Vagina (tissue), 2 donors: ENCODE results near the gene FBLN7. TPM values are rescaled to one million over a fixed set of nuclear protein-coding genes. Genes with fewer than 3 reads are reported as not detected.

Experiments used
- DNase-seq, 2 donors: peaks; one replicate each; pipeline ENCODE4 v3.0.0-alpha.2; 2017; ENCODE audit errors: extremely low spot score in 2 of 2
- H3K27ac ChIP-seq: fragments of 200-600 bp; sonication (generic); one replicate; pipeline ENCODE4 v1.5.1; 2019
- H3K27me3 ChIP-seq: fragments of 200-600 bp; sonication (generic); one replicate; pipeline ENCODE4 v1.5.1; 2019
- H3K36me3 ChIP-seq, 2 donors: fragments of 200-600 bp; sonication (generic); one replicate each; pipeline ENCODE4 v1.5.1; 2017 to 2019
- H3K4me1 ChIP-seq: fragments of 200-600 bp; sonication (generic); one replicate; pipeline ENCODE4 v1.5.1; 2019
- H3K4me3 ChIP-seq, 2 donors: fragments of 200-600 bp; sonication (generic); 1 replicate in 1 of 2; 2 replicates in 1 of 2; pipeline ENCODE4 v1.5.1; 2016 to 2019
- H3K9me3 ChIP-seq: fragments of 200-600 bp; sonication (generic); one replicate; pipeline ENCODE4 v1.5.1; 2019
- CTCF ChIP-seq, 3 experiments: fragments of 450-650 bp in 2 of 3; fragments of 200-600 bp in 1 of 3; sonication (generic) in 1 of 3; IDR thresholded peaks; one replicate each; pipeline ENCODE4 v1.5.1; 2017 to 2019; ENCODE audit warnings: antibody characterized with exemption in 3 of 3, mild to moderate bottlenecking in 2 of 3, moderate library complexity in 2 of 3
- POLR2A ChIP-seq, 2 donors: fragments of 450-650 bp; IDR thresholded peaks; one replicate each; pipeline ENCODE4 v1.6.1; 2017; ENCODE audit warnings: antibody characterized with exemption in 2 of 2, mild to moderate bottlenecking in 2 of 2, moderate library complexity in 2 of 2
- POLR2AphosphoS5 ChIP-seq, 2 donors: sonication (generic); formaldehyde crosslinking; IDR thresholded peaks; one replicate each; pipeline ENCODE4 v1.9.0; 2017; ENCODE audit warnings: antibody characterized with exemption in 2 of 2, mild to moderate bottlenecking in 2 of 2, low read depth in 1 of 2; ENCODE audit not compliant: insufficient read depth in 1 of 2
- intact Hi-C: fragments of 100-400 bp; cut with DNase I; formaldehyde crosslinking; loops from one replicate; pipeline ENCODE4 v1.15.1; 2023
- total RNA-seq: library from RNA; depleted of rRNA; stranded (reverse); fragments of >200 nt; gene quantifications from one replicate; pipeline ENCODE4 v1.2.3, GENCODE V29; 2016

FBLN7 gene
- total RNA-seq, 1 donor from 2014 or later = 11.5 TPM

DNA sequence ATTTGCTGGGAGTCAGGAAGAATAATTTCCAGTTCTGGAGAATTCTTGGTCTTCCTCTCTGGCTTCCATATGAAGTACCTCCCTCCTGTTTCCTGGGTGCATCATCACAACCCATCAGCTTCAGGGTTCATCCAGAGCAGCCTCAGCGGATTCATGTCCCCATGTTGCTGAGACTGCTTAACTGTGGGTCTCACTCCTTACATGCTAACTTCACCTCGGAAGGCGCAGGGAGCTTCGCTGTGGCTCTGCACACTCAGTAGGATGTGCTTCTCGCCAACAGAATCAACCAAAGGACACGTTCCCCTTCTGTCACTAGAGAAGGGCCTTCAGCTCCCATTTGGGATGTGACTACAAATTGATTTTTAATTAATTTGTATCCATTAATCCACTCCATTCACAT is 24.2 kb downstream of the FBLN7 start:
- Histone ChIP-seq H3K27me3 (no peaks in the 10 kb centered on the region), H3K4me3 (no peak overlapping the region), H3K36me3 (no peaks in the 10 kb centered on the region), H3K27ac (no peak overlapping the region), H3K9me3 (no peaks in the 10 kb centered on the region), H3K4me1 (no peaks in the 10 kb centered on the region)
- TF ChIP-seq CTCF (IDR thresholded peaks at IDR 0.05) (no peak), POLR2A (IDR thresholded peaks at IDR 0.05) (no peak), POLR2AphosphoS5 (IDR thresholded peaks at IDR 0.05; ENCODE audit: insufficient read depth in 1 of 2, low read depth in 1 of 2) (no peak)
- intact Hi-C loops = no loop called here
- no peak for DNase-seq

DNA sequence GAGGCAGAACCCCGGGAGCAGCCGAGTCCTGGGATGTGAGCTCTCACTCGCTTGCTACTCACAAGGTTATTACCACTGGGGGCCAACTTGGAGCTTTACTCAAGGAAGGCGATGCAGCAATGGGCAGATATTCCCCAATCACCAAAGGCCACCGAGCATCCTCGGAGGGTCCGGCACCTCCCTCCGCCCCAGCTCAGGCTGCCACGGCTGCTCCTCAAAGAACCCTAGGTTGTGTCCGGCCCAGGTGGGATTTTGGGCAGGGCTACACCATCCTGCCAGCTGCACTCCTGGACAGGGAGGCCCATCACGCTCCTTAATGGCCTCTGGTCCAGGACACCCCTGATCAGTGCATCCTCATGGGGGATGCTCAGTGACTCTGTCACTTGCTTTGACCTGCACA is 24.8 kb downstream of the FBLN7 start:
- Histone ChIP-seq H3K4me1 (no peaks in the 10 kb centered on the region), H3K9me3 (no peaks in the 10 kb centered on the region), H3K27ac (no peak overlapping the region), H3K27me3 (no peaks in the 10 kb centered on the region), H3K36me3 (no peaks in the 10 kb centered on the region), H3K4me3 (no peak overlapping the region)
- no peak for DNase-seq
- intact Hi-C loops = no loop called here
- no peak for TF ChIP-seq POLR2AphosphoS5 (IDR thresholded peaks at IDR 0.05; ENCODE audit: insufficient read depth in 1 of 2, low read depth in 1 of 2)
- TF ChIP-seq CTCF (IDR thresholded peaks at IDR 0.05) = no peak

- Histone ChIP-seq H3K36me3 (no peaks in the 10 kb centered on the region), H3K27me3 (no peaks in the 10 kb centered on the region), H3K27ac (no peak overlapping the region), H3K4me3 (no peak overlapping the region), H3K9me3 (no peaks in the 10 kb centered on the region), H3K4me1 (no peaks in the 10 kb centered on the region)
- no peak for DNase-seq
- TF ChIP-seq CTCF (IDR thresholded peaks at IDR 0.05) (no peak), POLR2A (IDR thresholded peaks at IDR 0.05) (no peak), POLR2AphosphoS5 (IDR thresholded peaks at IDR 0.05; ENCODE audit: insufficient read depth in 1 of 2, low read depth in 1 of 2) (no peak)
- intact Hi-C loops = no loop called here
Observed at GRCh38 chr2:112163541-112163981, 25.4 kb downstream of the FBLN7 start.

DNA sequence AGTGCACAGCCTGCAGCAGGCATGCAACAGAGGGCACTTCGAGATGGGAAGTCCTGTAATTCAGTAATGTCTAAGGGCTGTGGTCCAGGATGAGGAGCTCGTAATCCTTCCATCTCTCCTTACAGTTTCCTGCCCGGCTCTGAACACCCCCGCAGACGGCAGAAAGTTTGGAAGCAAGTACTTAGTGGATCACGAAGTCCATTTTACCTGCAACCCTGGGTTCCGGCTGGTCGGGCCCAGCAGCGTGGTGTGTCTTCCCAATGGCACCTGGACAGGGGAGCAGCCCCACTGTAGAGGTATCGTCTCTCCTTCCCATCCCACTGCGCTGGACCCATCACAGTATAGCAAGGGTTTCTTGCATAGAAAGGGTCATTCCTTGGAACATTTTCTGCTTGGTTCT is 26.7 kb downstream of the FBLN7 start:
- DNase-seq = no peak
- H3K27ac ChIP-seq = no peak overlapping the region
- TF ChIP-seq CTCF (IDR thresholded peaks at IDR 0.05) = no peak
- TF ChIP-seq POLR2AphosphoS5 (IDR thresholded peaks at IDR 0.05; ENCODE audit: insufficient read depth in 1 of 2, low read depth in 1 of 2) = no peak
- TF ChIP-seq POLR2A (IDR thresholded peaks at IDR 0.05) = no peak

GRCh38 chr2:112165296-112165695 is 27.1 kb downstream of the FBLN7 start:
- intact Hi-C loops = no loop called here
- Histone ChIP-seq H3K36me3 (no peaks in the 10 kb centered on the region), H3K27me3 (no peaks in the 10 kb centered on the region), H3K27ac (no peak overlapping the region), H3K4me1 (no peaks in the 10 kb centered on the region), H3K9me3 (no peaks in the 10 kb centered on the region), H3K4me3 (no peak overlapping the region)
- TF ChIP-seq POLR2AphosphoS5 (IDR thresholded peaks at IDR 0.05; ENCODE audit: insufficient read depth in 1 of 2, low read depth in 1 of 2) (no peak), POLR2A (IDR thresholded peaks at IDR 0.05) (no peak)
- peak in 1 of 2 donors; percentile 67 for DNase-seq

More for the DNA sequence above, 26.7 kb downstream of the FBLN7 start:
- Histone ChIP-seq H3K36me3 (no peaks in the 10 kb centered on the region), H3K4me1 (no peaks in the 10 kb centered on the region), H3K9me3 (no peaks in the 10 kb centered on the region), H3K27me3 (no peaks in the 10 kb centered on the region), H3K4me3 (no peak overlapping the region)
- intact Hi-C loops = no loop called here
